Measurements from ENCODE around the gene MKRN1. TPM values are rescaled to one million over a fixed set of nuclear protein-coding genes. Genes with fewer than 3 reads are reported as not detected.

Gene MKRN1, protein sequence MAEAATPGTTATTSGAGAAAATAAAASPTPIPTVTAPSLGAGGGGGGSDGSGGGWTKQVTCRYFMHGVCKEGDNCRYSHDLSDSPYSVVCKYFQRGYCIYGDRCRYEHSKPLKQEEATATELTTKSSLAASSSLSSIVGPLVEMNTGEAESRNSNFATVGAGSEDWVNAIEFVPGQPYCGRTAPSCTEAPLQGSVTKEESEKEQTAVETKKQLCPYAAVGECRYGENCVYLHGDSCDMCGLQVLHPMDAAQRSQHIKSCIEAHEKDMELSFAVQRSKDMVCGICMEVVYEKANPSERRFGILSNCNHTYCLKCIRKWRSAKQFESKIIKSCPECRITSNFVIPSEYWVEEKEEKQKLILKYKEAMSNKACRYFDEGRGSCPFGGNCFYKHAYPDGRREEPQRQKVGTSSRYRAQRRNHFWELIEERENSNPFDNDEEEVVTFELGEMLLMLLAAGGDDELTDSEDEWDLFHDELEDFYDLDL
- 100 to 1,000 TPM; 100 to 194 (median 105) TPM for total RNA-seq

DNA sequence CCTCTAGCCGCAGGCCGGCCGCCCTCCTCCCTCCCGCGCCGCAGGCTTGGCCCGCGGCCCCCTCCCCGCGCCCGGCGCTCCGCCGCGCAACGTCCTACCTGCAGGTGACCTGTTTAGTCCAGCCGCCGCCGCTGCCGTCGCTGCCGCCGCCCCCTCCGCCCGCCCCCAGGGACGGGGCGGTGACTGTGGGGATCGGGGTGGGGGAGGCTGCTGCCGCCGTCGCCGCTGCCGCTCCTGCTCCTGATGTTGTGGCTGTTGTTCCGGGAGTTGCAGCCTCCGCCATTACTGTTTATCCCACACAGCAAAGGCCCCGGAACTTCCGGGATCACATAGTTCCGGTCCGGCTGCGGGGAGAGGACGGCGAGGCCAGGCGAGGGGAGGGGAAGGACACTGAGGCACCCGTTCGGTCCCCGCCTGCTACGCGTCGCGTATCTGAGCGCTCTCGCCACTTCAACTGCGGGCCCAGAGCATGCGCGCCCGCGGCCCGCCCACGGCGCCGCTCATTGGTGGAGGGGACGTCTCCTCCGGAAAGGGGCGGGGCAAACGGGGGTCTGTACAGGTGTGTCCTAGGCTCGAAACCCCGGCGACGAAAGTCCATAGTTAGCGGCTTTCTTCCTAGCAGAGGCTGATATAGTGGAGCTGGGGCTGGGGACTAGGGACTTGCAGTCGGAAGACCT lies at the start of gene MKRN1:
Gene MKRN1 (minus strand): TSS at position 444 of the 677 bp plus-strand sequence. CDS start 161 bp downstream, at position 283.
- Histone ChIP-seq H3K27me3 (no peaks in the 10 kb centered on the region), H3K9me3 (no peaks in the 10 kb centered on the region), H3K36me3 (no peaks in the 10 kb centered on the region), H3K4me3 (peak within 1 kb of the TSS; percentile 87 to 99 (median 96)), H3K4me1 (peaks cover 0 to 29% (median 5%) of the 10 kb centered on the region in 4 donors), H3K27ac (peak within 1 kb of the TSS; percentile 95 to 99 (median 96))
- TF ChIP-seq POLR2A (IDR thresholded peaks at IDR 0.05) = peak; percentile 81 to 93
- TF ChIP-seq, protein P1, sequence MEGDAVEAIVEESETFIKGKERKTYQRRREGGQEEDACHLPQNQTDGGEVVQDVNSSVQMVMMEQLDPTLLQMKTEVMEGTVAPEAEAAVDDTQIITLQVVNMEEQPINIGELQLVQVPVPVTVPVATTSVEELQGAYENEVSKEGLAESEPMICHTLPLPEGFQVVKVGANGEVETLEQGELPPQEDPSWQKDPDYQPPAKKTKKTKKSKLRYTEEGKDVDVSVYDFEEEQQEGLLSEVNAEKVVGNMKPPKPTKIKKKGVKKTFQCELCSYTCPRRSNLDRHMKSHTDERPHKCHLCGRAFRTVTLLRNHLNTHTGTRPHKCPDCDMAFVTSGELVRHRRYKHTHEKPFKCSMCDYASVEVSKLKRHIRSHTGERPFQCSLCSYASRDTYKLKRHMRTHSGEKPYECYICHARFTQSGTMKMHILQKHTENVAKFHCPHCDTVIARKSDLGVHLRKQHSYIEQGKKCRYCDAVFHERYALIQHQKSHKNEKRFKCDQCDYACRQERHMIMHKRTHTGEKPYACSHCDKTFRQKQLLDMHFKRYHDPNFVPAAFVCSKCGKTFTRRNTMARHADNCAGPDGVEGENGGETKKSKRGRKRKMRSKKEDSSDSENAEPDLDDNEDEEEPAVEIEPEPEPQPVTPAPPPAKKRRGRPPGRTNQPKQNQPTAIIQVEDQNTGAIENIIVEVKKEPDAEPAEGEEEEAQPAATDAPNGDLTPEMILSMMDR (IDR thresholded peaks at IDR 0.05) = peak in 2 of 6 experiments; percentile 9 to 12
- peak; percentile 97 to 98 (median 98) for DNase-seq

DNA sequence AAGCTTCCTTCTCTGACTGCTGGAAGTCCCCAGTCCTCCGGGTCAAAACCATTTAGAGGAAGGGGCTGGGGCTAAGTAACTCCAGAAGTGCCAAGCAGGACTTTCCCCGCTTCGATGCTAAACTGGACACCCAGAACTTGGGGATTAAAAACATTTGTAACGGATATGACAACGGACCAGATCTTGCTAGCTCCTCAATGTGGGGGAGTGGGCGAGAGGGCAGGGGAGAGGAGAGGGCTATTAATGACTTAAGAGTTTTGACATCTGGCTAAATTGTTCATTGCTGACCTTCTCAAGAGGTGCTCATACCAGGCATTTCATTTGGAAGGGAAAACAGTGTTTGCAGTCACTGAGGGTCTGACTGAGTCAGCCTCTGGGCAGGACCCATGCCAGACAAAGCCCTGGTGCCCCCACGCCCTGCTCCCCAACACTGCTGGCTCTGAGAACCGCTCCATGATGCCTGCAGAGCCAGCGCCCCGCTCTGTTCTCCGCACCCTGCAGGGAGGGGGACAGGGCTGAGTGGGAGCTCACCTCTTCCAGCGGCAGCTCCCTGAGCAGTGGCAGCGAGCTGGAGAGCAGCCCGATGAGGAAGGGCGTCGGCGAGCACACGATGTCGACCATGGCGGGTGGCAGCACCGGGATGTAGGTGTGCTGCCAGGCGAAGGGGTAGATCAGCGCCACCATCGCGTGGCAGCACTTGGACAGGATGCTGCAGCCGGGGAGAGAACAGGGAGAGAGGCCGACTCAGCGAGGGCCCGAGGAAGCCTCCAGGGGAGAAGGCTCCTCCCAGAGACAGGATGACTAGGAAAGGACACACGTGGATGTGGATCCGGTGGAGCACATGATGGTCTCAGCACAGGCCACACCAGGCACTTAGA lies 47.7 kb upstream of the MKRN1 start:
- Histone ChIP-seq H3K27ac (no peak overlapping the region), H3K9me3 (no peaks in the 10 kb centered on the region), H3K36me3 (no peaks in the 10 kb centered on the region), H3K4me1 (peaks cover 0 to 12% (median 0%) of the 10 kb centered on the region in 4 donors), H3K27me3 (no peaks in the 10 kb centered on the region), H3K4me3 (no peak overlapping the region)
- DNase-seq = no peak
- TF ChIP-seq, protein P1 (IDR thresholded peaks at IDR 0.05) = no peak
- TF ChIP-seq POLR2A (IDR thresholded peaks at IDR 0.05) = no peak

DNA sequence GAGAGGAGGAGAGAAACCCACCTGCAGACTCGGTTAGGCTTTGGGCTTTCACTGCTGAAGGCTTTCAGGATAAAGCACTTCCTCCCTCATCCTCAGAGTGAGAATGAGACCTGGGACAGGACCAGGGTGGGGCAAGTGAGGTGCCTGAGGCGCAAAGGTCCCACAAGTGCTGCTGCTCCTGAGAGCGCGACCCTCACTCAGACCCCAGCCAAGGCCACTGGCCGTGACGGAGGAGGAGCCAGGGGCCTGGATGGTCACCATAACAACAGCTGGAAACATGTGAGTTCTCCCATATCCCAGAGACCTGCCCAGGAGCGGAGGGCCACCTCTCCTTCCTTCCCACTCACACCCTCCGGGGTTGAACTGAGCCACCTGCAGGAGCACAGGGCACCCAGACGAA lies 46.9 kb upstream of the MKRN1 start:
- DNase-seq = no peak
- H3K4me1 ChIP-seq = peaks cover 0 to 12% (median 0%) of the 10 kb centered on the region in 4 donors
- H3K36me3 ChIP-seq = no peaks in the 10 kb centered on the region
- no peaks in the 10 kb centered on the region for H3K27me3 ChIP-seq
- TF ChIP-seq, protein P1 (IDR thresholded peaks at IDR 0.05) = no peak
- TF ChIP-seq POLR2A (IDR thresholded peaks at IDR 0.05) = no peak
- no peak overlapping the region for H3K27ac ChIP-seq
- no peaks in the 10 kb centered on the region for H3K9me3 ChIP-seq
- H3K4me3 ChIP-seq = no peak overlapping the region

DNA sequence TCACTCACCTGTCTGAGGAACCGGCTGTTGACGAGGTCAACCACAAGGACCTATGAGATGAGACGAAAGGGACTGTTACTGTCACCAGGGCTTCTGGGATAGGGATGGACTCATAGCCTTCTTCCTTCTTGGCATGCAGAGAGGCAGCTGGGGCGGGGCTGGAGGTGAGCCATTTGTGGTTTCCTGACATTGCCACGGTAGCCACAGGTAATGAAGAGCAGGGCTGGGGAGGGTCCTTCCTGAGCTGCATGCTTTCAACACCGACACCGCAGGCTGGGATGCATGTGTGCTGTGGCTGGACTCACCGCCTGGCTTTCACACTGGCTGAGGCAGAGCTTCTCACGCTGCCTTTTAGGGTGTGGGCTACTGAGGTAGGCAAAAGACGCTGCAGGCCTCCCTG lies 46.4 kb upstream of the MKRN1 start:
- Histone ChIP-seq H3K9me3 (no peaks in the 10 kb centered on the region), H3K4me3 (no peak overlapping the region), H3K27ac (no peak overlapping the region), H3K4me1 (peaks cover 0 to 12% (median 0%) of the 10 kb centered on the region in 4 donors), H3K27me3 (no peaks in the 10 kb centered on the region), H3K36me3 (no peaks in the 10 kb centered on the region)
- DNase-seq = peak in 2 of 3 donors; percentile 56 to 66
- no peak for TF ChIP-seq POLR2A (IDR thresholded peaks at IDR 0.05)

DNA sequence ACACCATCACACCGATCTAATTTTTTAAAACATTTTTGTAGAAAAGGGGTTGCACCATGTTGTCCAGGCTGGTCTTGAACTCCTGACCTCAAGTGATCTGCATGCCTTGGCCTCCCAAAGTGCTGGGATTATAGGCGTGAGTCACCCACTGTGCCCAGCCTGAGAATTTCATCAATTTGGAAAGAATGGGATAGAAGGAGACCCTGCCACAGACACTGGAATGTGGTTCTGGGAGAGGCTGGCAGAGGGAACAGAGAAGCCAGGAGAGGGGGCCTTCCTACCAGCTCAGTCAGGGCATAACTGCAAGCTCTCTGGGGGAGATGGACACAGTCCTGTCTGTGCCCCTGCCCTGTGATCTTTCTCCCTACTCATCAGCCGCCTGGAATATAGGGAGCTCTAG lies 42.1 kb upstream of the MKRN1 start:
- H3K36me3 ChIP-seq = no peaks in the 10 kb centered on the region

More for the DNA sequence above, 42.1 kb upstream of the MKRN1 start:
- Histone ChIP-seq H3K27ac (no peak overlapping the region), H3K27me3 (no peaks in the 10 kb centered on the region), H3K4me1 (peaks cover 0 to 31% (median 2%) of the 10 kb centered on the region in 4 donors), H3K9me3 (no peaks in the 10 kb centered on the region), H3K4me3 (no peak overlapping the region)
- no peak for DNase-seq
- TF ChIP-seq, protein P1 (IDR thresholded peaks at IDR 0.05) = no peak
- no peak for TF ChIP-seq POLR2A (IDR thresholded peaks at IDR 0.05)

All from Peyer's patch (tissue), 4 donors.